Mesenchymal stem cell (in vitro differentiated cells and primary cell): ENCODE results near the gene SLC15A1.

Experiments used
- DNase-seq: peaks from one replicate; pipeline ENCODE4 v3.0.0-alpha.2; 2013
- H2AFZ ChIP-seq: one replicate; pipeline ENCODE4 v1.6.1; 2013; ENCODE audit warnings: low read depth, mild to moderate bottlenecking, control low read depth, inconsistent platforms, low read length, moderate library complexity
- H2AK5ac ChIP-seq: 2 replicates; pipeline ENCODE4 v1.6.1; 2013; ENCODE audit warnings: low read length, moderate library complexity, mild to moderate bottlenecking, inconsistent platforms; ENCODE audit not compliant: severe bottlenecking
- H2BK120ac ChIP-seq: one replicate; pipeline ENCODE4 v1.6.1; 2013; ENCODE audit warnings: low read depth, mild to moderate bottlenecking, inconsistent platforms, low read length, moderate library complexity
- H2BK12ac ChIP-seq, 2 experiments: one replicate each; pipeline ENCODE4 v1.6.1; 2013; ENCODE audit warnings: inconsistent platforms in 2 of 2, low read length in 2 of 2, mild to moderate bottlenecking in 2 of 2, moderate library complexity in 2 of 2, control low read depth in 1 of 2
- H2BK15ac ChIP-seq: one replicate; pipeline ENCODE4 v1.6.1; 2013; ENCODE audit warnings: mild to moderate bottlenecking, low read depth, inconsistent platforms; ENCODE audit not compliant: poor library complexity, severe bottlenecking
- H2BK5ac ChIP-seq: 2 replicates; pipeline ENCODE4 v1.6.1; 2013; ENCODE audit warnings: low read depth, mild to moderate bottlenecking, low read length, control low read depth, inconsistent platforms; ENCODE audit not compliant: poor library complexity, severe bottlenecking
- H3K14ac ChIP-seq, 2 experiments: one replicate each; pipeline ENCODE4 v1.6.1; 2013; ENCODE audit warnings: inconsistent platforms in 2 of 2, low read length in 2 of 2, control low read depth in 1 of 2, mild to moderate bottlenecking in 1 of 2, moderate library complexity in 1 of 2
- H3K18ac ChIP-seq, 2 experiments: one replicate each; pipeline ENCODE4 v1.6.1; 2013; ENCODE audit warnings: inconsistent platforms in 2 of 2, low read length in 2 of 2, control low read depth in 1 of 2, low read depth in 1 of 2, mild to moderate bottlenecking in 1 of 2
- H3K23ac ChIP-seq, 2 experiments: one replicate each; pipeline ENCODE4 v1.6.1; 2013; ENCODE audit warnings: inconsistent platforms in 2 of 2, low read length in 2 of 2, mild to moderate bottlenecking in 2 of 2, moderate library complexity in 2 of 2, control low read depth in 1 of 2
- H3K27ac ChIP-seq: 2 replicates; pipeline ENCODE4 v1.5.1; 2013; ENCODE audit warnings: mild to moderate bottlenecking, moderate library complexity, low read length, control low read depth, inconsistent platforms; ENCODE audit not compliant: poor library complexity, severe bottlenecking
- H3K27me3 ChIP-seq, 2 experiments: 2 replicates each; pipeline versions ENCODE4 v1.6.1 to v1.7.0; 2013; ENCODE audit warnings: low read length in 2 of 2, mild to moderate bottlenecking in 2 of 2, moderate library complexity in 2 of 2, control low read depth in 1 of 2, inconsistent platforms in 1 of 2; ENCODE audit not compliant: control insufficient read depth in 1 of 2, insufficient read depth in 1 of 2
- H3K36me3 ChIP-seq, 2 experiments: 2 replicates each; pipeline versions ENCODE4 v1.6.1 to v1.7.0; 2013; ENCODE audit warnings: low read length in 2 of 2, control low read depth in 1 of 2, inconsistent platforms in 1 of 2, low read depth in 1 of 2, mild to moderate bottlenecking in 1 of 2; ENCODE audit not compliant: insufficient read depth in 2 of 2, control insufficient read depth in 1 of 2
- H3K4ac ChIP-seq, 2 experiments: one replicate each; pipeline ENCODE4 v1.6.1; 2013; ENCODE audit warnings: inconsistent platforms in 2 of 2, low read length in 2 of 2, mild to moderate bottlenecking in 2 of 2, moderate library complexity in 2 of 2, control low read depth in 1 of 2, low read depth in 1 of 2
- H3K4me1 ChIP-seq: 2 replicates; pipeline ENCODE4 v1.6.1; 2013; ENCODE audit warnings: low read depth, low read length, control low read depth; ENCODE audit not compliant: control insufficient read depth, insufficient read depth
- H3K4me2 ChIP-seq: 2 replicates; pipeline ENCODE4 v1.6.1; 2013; ENCODE audit warnings: low read length, mild to moderate bottlenecking, inconsistent platforms; ENCODE audit not compliant: poor library complexity, severe bottlenecking
- H3K4me3 ChIP-seq, 2 experiments: 2 replicates each; pipeline versions ENCODE4 v1.5.1 to v1.7.0; 2013; ENCODE audit warnings: low read length in 2 of 2, mild to moderate bottlenecking in 2 of 2, control low read depth in 1 of 2, low read depth in 1 of 2; ENCODE audit not compliant: insufficient read depth in 1 of 2
- H3K79me1 ChIP-seq: replicated peaks from 2 replicates; pipeline ENCODE4 v1.6.1; 2013; ENCODE audit warnings: mild to moderate bottlenecking, control low read depth, low read length, inconsistent platforms; ENCODE audit not compliant: poor library complexity, severe bottlenecking
- H3K9ac ChIP-seq: 2 replicates; pipeline ENCODE4 v1.7.0; 2013; ENCODE audit warnings: mild to moderate bottlenecking, low read length, moderate library complexity
- H3K9me3 ChIP-seq: 2 replicates; pipeline ENCODE4 v1.7.0; 2013; ENCODE audit warnings: mild to moderate bottlenecking, low read length; ENCODE audit not compliant: control insufficient read depth
- H4K8ac ChIP-seq: one replicate; pipeline ENCODE4 v1.6.1; 2013; ENCODE audit warnings: inconsistent platforms, mild to moderate bottlenecking, low read length, moderate library complexity
- H4K91ac ChIP-seq: one replicate; pipeline ENCODE4 v1.6.1; 2013; ENCODE audit warnings: mild to moderate bottlenecking, low read length, inconsistent platforms
- WGBS: methylation state at CpG from one replicate; pipeline ENCODE4 v1.1.7; 2013; ENCODE audit warnings: mixed read lengths; 5-methylcytosine and 5-hydroxymethylcytosine counted together

Gene SLC15A1

DNA sequence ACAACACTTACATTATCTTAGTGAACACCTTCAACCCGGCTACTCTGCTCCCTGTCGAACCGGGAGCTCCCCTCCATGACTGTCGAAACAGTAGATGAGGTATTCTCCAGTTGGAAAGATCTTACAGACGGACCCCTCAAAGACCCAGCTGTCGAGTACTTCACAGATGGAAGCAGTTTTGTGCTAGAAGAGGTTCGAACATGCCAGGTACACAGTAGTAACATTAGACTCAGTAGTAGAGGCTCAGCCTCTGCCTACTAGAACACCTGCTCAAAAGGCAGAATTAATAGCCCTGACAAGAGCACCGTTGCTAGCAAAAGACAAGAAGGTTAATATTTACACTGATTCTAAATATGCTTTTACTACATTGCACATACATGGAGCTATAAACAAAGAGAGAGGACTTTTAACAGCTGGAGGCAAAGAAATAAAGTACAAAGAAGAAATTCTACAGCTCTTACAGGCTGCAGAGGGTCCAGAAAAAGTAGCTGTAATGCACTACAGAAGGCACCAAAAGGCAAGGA is 13.6 kb upstream of the SLC15A1 start:
- Histone ChIP-seq H3K79me1 (no peaks in the 10 kb centered on the region), H3K9ac (no peak overlapping the region), H3K4me1 (peaks cover 2% of the 10 kb centered on the region), H2BK12ac (no peak overlapping the region), H3K27ac (no peak overlapping the region), H3K4me2 (no peak overlapping the region), H2AK5ac (no peak overlapping the region), H4K8ac (no peak overlapping the region), H3K4ac (no peak overlapping the region), H2BK120ac (no peak overlapping the region), H3K9me3 (no peaks in the 10 kb centered on the region), H2BK5ac (no peak overlapping the region), H3K18ac (no peak overlapping the region), H3K14ac (no peak overlapping the region), H3K23ac (no peak overlapping the region), H3K4me3 (no peak overlapping the region), H4K91ac (no peak overlapping the region), H2AFZ (no peak overlapping the region), H2BK15ac (no peak overlapping the region), H3K36me3 (no peaks in the 10 kb centered on the region), H3K27me3 (peaks cover 0 to 45% of the 10 kb centered on the region in 2 experiments)
- 95% methylated on average over 7 of the region's 8 CpGs for WGBS
- DNase-seq = no peak

GRCh38 chr13:98761986-98762616 is 9.6 kb upstream of the SLC15A1 start:
- no peaks in the 10 kb centered on the region for H3K79me1 ChIP-seq
- H3K9ac ChIP-seq = peak overlapping the region; percentile 60
- H3K4ac ChIP-seq = no peak overlapping the region
- peak overlapping the region; percentile 67 for H4K8ac ChIP-seq
- no peak overlapping the region for H2AK5ac ChIP-seq
- no peak overlapping the region for H2BK120ac ChIP-seq
- H3K23ac ChIP-seq = no peak overlapping the region
- H3K18ac ChIP-seq = peak overlapping the region in 1 of 2 experiments; percentile 44
- no peak overlapping the region for H3K4me2 ChIP-seq
- H3K4me3 ChIP-seq = peak overlapping the region in 1 of 2 experiments; percentile 72
- H3K14ac ChIP-seq = no peak overlapping the region
- H2AFZ ChIP-seq = no peak overlapping the region
- H2BK5ac ChIP-seq = no peak overlapping the region
- H4K91ac ChIP-seq = no peak overlapping the region
- H3K4me1 ChIP-seq = peaks cover 2% of the 10 kb centered on the region
- H2BK12ac ChIP-seq = no peak overlapping the region
- WGBS = 92% methylated on average over 15 of the region's 15 CpGs
- no peak overlapping the region for H3K27ac ChIP-seq
- no peaks in the 10 kb centered on the region for H3K9me3 ChIP-seq
- peaks cover 0 to 31% of the 10 kb centered on the region in 2 experiments for H3K27me3 ChIP-seq
- H2BK15ac ChIP-seq = no peak overlapping the region
- no peak for DNase-seq
- H3K36me3 ChIP-seq = no peaks in the 10 kb centered on the region

DNA sequence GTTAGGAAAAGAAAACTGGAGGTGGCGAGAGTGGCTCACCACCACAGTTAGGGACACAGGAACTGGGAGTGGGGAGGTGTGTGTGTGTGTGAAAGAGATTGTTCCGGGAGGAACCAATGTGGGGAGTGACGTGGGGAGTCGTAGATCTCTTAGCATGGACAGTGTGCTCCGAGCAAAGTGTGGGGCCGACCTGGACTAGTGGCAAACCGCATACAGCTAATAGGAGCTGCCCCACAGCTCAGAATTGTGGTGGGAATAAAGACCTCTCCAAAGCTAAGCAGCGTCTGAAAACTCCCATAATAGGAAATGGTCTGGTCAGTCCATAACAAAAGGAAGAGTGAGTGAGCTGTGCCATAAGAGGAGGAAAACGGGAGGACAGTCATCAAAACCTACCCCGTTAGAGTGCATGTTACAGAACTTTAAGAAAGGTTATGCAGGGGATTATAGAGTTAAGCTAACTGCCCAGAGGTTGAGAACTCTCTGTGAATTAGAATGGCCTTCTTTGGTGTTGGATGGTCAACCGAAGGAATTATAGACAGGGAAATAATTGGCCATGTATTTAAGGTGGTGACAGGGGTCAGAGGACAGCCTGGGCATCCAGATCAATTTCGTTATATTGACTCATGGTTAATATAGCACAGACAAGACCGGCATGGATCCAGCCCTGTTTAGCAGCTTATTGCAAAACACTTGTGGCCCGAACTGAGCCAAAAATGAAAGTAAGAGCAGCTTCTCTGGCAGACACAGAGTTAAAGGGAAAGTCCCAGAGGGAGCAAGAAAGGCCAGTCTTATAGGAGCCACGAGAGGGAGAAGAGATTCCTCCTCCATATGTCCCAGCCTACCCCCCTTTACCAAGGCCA is 8.9 kb upstream of the SLC15A1 start:
- peak overlapping the region in 1 of 2 experiments; percentile 72 for H3K4me3 ChIP-seq
- H2BK15ac ChIP-seq = no peak overlapping the region
- H3K36me3 ChIP-seq = no peaks in the 10 kb centered on the region
- H3K9ac ChIP-seq = peak overlapping the region; percentile 60
- H4K8ac ChIP-seq = peak overlapping the region; percentile 67
- no peak overlapping the region for H2AK5ac ChIP-seq
- no peak overlapping the region for H2BK5ac ChIP-seq
- no peaks in the 10 kb centered on the region for H3K79me1 ChIP-seq
- no peak overlapping the region for H2AFZ ChIP-seq
- peaks cover 0 to 27% of the 10 kb centered on the region in 2 experiments for H3K27me3 ChIP-seq
- 85% methylated on average over 15 of the region's 15 CpGs for WGBS
- H3K18ac ChIP-seq = peak overlapping the region in 1 of 2 experiments; percentile 44
- no peak overlapping the region for H4K91ac ChIP-seq
- no peak overlapping the region for H2BK120ac ChIP-seq
- DNase-seq = peak; percentile 85
- H3K4ac ChIP-seq = no peak overlapping the region
- no peak overlapping the region for H3K4me2 ChIP-seq
- H3K14ac ChIP-seq = no peak overlapping the region
- peaks cover 2% of the 10 kb centered on the region for H3K4me1 ChIP-seq
- no peak overlapping the region for H3K23ac ChIP-seq
- H3K9me3 ChIP-seq = no peaks in the 10 kb centered on the region
- H3K27ac ChIP-seq = no peak overlapping the region
- H2BK12ac ChIP-seq = no peak overlapping the region

GRCh38 chr13:98755729-98756128 is 3.3 kb upstream of the SLC15A1 start:
- no peak overlapping the region for H2AK5ac ChIP-seq
- no peak for DNase-seq
- H3K4me2 ChIP-seq = no peak overlapping the region
- H3K23ac ChIP-seq = no peak overlapping the region
- no peak overlapping the region for H4K8ac ChIP-seq
- no peak overlapping the region for H3K4me3 ChIP-seq
- H3K14ac ChIP-seq = no peak overlapping the region
- H3K27me3 ChIP-seq = peaks cover 23 to 49% of the 10 kb centered on the region in 2 experiments
- H2BK5ac ChIP-seq = no peak overlapping the region
- H2BK12ac ChIP-seq = no peak overlapping the region
- no peak overlapping the region for H3K9ac ChIP-seq
- no peak overlapping the region for H2BK15ac ChIP-seq
- H3K18ac ChIP-seq = no peak overlapping the region
- no peak overlapping the region for H2AFZ ChIP-seq
- H3K4ac ChIP-seq = no peak overlapping the region
- H2BK120ac ChIP-seq = no peak overlapping the region
- H3K9me3 ChIP-seq = peaks cover 6% of the 10 kb centered on the region
- peaks cover 0 to 6% of the 10 kb centered on the region in 2 experiments for H3K36me3 ChIP-seq
- no peaks in the 10 kb centered on the region for H3K79me1 ChIP-seq
- H4K91ac ChIP-seq = no peak overlapping the region
- no peak overlapping the region for H3K27ac ChIP-seq
- 87% methylated on average over 9 of the region's 9 CpGs for WGBS
- peaks cover 15% of the 10 kb centered on the region for H3K4me1 ChIP-seq
